H1 (cell line): ENCODE results near the gene TMC3. TPM values are rescaled to one million over a fixed set of nuclear protein-coding genes. Genes with fewer than 3 reads are reported as not detected.

Source experiments
- KDM1A ChIP-seq: fragments of 200-600, 300-600 bp; sonication (generic); IDR thresholded peaks from 2 replicates; pipeline ENCODE4 v1.7.1; 2016; ENCODE audit warnings: mild to moderate bottlenecking, low read length, borderline replicate concordance
- POLR2A ChIP-seq, 2 experiments: IDR thresholded peaks; 1 replicate in 1 of 2; 2 replicates in 1 of 2; pipeline ENCODE4 v1.6.1; 2011; ENCODE audit warnings: low read depth in 2 of 2, low read length in 2 of 2, mild to moderate bottlenecking in 2 of 2; ENCODE audit errors: control extremely low read depth in 1 of 2
- RNF2 ChIP-seq: fragments of 200-900, 300-1000 bp; sonication (generic); IDR thresholded peaks from 2 replicates; pipeline ENCODE4 v1.7.1; 2016; ENCODE audit warnings: borderline replicate concordance, low read depth, mild to moderate bottlenecking, antibody characterized with exemption, low read length; ENCODE audit not compliant: poor library complexity, severe bottlenecking; ENCODE audit errors: missing control alignments
- SP2 ChIP-seq: IDR thresholded peaks from 2 replicates; pipeline ENCODE4 v1.6.1; 2012; ENCODE audit warnings: mild to moderate bottlenecking, low read length, inconsistent platforms
- SUZ12 ChIP-seq: fragments of 200-600 bp; sonication (generic); IDR thresholded peaks from 2 replicates; pipeline ENCODE4 v1.6.1; 2012; ENCODE audit warnings: mild to moderate bottlenecking, inconsistent platforms, low read length, moderate library complexity, mixed read lengths
- polyA plus RNA-seq, 7 experiments: library from polyadenylated mRNA; depleted of rRNA in 3 of 7; stranded (reverse) in 5 of 7; unstranded in 2 of 7; fragments of >200 nt in 5 of 7; fragments of 200-250 nt in 2 of 7; gene quantifications; 1 replicate in 5 of 7; 2 replicates in 1 of 7; 4 replicates in 1 of 7; pipeline versions ENCODE4 v1.2.1 to v1.2.3, GENCODE V29; 2011 to 2013; ENCODE audit warnings: missing spikeins in 2 of 7, mixed read lengths in 2 of 7
- total RNA-seq: library from RNA; stranded (reverse); fragmentation: NEBNext Ultra II Directional; extraction: Animal tissue kit (Norgen Biotek cat#: 25700); gene quantifications from 2 replicates; pipeline ENCODE4 v1.2.1, GENCODE V29; 2021
- TF ChIP-seq, protein P1 (sequence below): fragments of 300-600 bp; sonication (generic); IDR thresholded peaks from 2 replicates; pipeline ENCODE4 v1.7.1; 2012; ENCODE audit warnings: low read length, moderate library complexity, mild to moderate bottlenecking, inconsistent platforms; ENCODE audit not compliant: insufficient replicate concordance

TMC3 gene
- total and polyA plus RNA-seq, 2 of the 8 experiments (the other 6 are each of a cell fraction or from before 2014, with no cell fraction given) = not detected

DNA sequence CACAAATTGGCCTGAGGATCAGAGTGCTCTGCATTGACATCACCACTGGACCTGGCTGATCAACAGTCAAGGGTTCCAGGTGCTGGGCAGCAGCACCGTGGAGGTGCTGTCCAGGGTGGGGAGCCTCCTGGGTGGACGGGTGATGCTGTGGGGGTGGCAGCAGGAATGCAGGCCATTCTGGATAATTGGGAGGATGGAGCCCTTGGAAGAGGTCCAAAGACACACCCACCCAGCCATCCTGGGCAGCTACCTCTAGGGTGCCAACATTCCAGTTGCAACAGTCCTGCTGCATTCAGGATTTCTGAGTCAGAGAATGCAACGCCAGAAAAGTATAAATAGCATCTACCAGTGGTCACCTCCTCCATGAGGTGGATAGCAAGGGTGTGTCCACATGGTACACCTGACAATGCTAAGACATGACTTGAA, 76.9 kb downstream of the TMC3 start (continued):
- TF ChIP-seq, protein P1, sequence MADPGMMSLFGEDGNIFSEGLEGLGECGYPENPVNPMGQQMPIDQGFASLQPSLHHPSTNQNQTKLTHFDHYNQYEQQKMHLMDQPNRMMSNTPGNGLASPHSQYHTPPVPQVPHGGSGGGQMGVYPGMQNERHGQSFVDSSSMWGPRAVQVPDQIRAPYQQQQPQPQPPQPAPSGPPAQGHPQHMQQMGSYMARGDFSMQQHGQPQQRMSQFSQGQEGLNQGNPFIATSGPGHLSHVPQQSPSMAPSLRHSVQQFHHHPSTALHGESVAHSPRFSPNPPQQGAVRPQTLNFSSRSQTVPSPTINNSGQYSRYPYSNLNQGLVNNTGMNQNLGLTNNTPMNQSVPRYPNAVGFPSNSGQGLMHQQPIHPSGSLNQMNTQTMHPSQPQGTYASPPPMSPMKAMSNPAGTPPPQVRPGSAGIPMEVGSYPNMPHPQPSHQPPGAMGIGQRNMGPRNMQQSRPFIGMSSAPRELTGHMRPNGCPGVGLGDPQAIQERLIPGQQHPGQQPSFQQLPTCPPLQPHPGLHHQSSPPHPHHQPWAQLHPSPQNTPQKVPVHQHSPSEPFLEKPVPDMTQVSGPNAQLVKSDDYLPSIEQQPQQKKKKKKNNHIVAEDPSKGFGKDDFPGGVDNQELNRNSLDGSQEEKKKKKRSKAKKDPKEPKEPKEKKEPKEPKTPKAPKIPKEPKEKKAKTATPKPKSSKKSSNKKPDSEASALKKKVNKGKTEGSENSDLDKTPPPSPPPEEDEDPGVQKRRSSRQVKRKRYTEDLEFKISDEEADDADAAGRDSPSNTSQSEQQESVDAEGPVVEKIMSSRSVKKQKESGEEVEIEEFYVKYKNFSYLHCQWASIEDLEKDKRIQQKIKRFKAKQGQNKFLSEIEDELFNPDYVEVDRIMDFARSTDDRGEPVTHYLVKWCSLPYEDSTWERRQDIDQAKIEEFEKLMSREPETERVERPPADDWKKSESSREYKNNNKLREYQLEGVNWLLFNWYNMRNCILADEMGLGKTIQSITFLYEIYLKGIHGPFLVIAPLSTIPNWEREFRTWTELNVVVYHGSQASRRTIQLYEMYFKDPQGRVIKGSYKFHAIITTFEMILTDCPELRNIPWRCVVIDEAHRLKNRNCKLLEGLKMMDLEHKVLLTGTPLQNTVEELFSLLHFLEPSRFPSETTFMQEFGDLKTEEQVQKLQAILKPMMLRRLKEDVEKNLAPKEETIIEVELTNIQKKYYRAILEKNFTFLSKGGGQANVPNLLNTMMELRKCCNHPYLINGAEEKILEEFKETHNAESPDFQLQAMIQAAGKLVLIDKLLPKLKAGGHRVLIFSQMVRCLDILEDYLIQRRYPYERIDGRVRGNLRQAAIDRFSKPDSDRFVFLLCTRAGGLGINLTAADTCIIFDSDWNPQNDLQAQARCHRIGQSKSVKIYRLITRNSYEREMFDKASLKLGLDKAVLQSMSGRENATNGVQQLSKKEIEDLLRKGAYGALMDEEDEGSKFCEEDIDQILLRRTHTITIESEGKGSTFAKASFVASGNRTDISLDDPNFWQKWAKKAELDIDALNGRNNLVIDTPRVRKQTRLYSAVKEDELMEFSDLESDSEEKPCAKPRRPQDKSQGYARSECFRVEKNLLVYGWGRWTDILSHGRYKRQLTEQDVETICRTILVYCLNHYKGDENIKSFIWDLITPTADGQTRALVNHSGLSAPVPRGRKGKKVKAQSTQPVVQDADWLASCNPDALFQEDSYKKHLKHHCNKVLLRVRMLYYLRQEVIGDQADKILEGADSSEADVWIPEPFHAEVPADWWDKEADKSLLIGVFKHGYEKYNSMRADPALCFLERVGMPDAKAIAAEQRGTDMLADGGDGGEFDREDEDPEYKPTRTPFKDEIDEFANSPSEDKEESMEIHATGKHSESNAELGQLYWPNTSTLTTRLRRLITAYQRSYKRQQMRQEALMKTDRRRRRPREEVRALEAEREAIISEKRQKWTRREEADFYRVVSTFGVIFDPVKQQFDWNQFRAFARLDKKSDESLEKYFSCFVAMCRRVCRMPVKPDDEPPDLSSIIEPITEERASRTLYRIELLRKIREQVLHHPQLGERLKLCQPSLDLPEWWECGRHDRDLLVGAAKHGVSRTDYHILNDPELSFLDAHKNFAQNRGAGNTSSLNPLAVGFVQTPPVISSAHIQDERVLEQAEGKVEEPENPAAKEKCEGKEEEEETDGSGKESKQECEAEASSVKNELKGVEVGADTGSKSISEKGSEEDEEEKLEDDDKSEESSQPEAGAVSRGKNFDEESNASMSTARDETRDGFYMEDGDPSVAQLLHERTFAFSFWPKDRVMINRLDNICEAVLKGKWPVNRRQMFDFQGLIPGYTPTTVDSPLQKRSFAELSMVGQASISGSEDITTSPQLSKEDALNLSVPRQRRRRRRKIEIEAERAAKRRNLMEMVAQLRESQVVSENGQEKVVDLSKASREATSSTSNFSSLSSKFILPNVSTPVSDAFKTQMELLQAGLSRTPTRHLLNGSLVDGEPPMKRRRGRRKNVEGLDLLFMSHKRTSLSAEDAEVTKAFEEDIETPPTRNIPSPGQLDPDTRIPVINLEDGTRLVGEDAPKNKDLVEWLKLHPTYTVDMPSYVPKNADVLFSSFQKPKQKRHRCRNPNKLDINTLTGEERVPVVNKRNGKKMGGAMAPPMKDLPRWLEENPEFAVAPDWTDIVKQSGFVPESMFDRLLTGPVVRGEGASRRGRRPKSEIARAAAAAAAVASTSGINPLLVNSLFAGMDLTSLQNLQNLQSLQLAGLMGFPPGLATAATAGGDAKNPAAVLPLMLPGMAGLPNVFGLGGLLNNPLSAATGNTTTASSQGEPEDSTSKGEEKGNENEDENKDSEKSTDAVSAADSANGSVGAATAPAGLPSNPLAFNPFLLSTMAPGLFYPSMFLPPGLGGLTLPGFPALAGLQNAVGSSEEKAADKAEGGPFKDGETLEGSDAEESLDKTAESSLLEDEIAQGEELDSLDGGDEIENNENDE = no peak
- TF ChIP-seq SUZ12 = no peak
- TF ChIP-seq POLR2A (IDR thresholded peaks at IDR 0.05; ENCODE audit: control extremely low read depth in 1 of 2, low read depth in 2 of 2, low read length in 2 of 2) = no peak
- no peak for TF ChIP-seq SP2
- TF ChIP-seq RNF2 = no peak
- no peak for TF ChIP-seq KDM1A
